GM19397 (cell line): ENCODE data around the gene MYO18A.
"Not testable (repeated sequence)": the region's sequence is repeated elsewhere in the genome, so short reads cannot be mapped to it uniquely, and the experiment has no call there.

Experiments used
- ATAC-seq: cut with Tn5 transposase; IDR thresholded peaks from one replicate; pipeline ENCODE4 v1.9.1; 2021; ENCODE audit warnings: mild to moderate bottlenecking, moderate library complexity; ENCODE audit not compliant: unreplicated experiment

Gene MYO18A, protein sequence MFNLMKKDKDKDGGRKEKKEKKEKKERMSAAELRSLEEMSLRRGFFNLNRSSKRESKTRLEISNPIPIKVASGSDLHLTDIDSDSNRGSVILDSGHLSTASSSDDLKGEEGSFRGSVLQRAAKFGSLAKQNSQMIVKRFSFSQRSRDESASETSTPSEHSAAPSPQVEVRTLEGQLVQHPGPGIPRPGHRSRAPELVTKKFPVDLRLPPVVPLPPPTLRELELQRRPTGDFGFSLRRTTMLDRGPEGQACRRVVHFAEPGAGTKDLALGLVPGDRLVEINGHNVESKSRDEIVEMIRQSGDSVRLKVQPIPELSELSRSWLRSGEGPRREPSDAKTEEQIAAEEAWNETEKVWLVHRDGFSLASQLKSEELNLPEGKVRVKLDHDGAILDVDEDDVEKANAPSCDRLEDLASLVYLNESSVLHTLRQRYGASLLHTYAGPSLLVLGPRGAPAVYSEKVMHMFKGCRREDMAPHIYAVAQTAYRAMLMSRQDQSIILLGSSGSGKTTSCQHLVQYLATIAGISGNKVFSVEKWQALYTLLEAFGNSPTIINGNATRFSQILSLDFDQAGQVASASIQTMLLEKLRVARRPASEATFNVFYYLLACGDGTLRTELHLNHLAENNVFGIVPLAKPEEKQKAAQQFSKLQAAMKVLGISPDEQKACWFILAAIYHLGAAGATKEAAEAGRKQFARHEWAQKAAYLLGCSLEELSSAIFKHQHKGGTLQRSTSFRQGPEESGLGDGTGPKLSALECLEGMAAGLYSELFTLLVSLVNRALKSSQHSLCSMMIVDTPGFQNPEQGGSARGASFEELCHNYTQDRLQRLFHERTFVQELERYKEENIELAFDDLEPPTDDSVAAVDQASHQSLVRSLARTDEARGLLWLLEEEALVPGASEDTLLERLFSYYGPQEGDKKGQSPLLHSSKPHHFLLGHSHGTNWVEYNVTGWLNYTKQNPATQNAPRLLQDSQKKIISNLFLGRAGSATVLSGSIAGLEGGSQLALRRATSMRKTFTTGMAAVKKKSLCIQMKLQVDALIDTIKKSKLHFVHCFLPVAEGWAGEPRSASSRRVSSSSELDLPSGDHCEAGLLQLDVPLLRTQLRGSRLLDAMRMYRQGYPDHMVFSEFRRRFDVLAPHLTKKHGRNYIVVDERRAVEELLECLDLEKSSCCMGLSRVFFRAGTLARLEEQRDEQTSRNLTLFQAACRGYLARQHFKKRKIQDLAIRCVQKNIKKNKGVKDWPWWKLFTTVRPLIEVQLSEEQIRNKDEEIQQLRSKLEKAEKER (N-terminal part only)

DNA sequence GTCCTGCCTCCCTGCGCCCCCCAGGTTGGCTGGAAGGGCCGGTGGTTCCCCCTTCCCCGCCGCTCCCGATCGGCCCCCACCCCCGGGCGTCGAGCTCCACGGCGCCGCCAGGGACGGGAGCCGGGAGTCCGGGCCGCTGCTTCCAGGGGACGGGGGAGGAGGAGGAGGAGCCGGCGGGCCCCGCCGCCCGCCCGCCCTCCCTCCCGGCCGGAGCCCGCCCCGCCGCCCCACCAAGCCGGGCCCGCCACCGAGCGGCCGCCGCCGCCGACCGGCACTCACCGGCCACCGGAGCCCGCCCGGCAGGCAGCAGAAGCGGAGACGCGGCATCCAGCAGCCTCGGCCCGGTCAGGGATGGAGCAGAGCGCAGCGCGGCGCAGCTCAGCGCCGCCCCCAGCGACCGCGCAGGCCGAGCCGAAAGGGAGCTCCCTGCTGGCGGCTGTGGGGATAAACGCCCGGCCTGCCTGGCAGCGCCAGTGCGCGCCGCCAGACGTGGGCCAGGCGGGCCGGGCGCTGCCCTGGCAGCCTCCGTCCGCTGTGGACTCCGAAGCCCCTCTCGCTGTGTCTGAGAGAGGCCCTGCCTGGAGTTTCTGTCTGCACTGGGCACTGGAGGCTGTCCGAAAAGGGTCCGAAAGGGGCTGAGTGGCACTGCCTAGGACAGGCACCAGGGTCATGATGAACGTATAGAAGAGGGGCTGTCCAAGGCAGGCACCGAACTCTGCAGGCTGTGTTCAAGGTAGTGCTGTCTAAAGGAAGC is at the start of gene MYO18A:
Gene MYO18A (minus strand): TSS at position 365 of the 754 bp plus-strand sequence. CDS start 13,458 bp downstream, outside the sequence.
- peak; percentile 83 for ATAC-seq

DNA sequence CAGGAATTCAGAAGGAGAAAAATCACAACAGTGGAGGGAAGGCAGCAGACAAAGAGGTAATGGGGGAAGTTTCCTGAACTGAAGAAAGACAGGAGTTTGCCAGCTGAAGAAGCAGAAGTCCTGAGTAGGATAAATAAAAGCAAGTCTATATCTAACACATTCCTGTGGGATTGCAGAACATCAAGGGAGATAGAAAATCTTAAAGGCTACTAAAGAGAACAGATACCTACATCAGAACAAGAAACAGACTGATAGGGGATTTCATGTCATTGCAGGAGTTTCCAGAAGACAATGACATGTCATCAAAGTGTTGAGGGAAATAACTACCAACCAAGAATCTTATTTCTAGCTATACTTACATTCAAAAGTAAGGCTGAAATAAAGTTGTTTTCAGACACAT is 45.2 kb upstream of the MYO18A start:
- no peak for ATAC-seq

GRCh38 chr17:29221338-29221737 is 41.1 kb upstream of the MYO18A start:
- ATAC-seq = not testable (repeated sequence)

GRCh38 chr17:29219378-29220047 is 39.3 kb upstream of the MYO18A start:
- no peak for ATAC-seq

GRCh38 chr17:29216856-29217255 is 36.7 kb upstream of the MYO18A start:
- no peak for ATAC-seq

DNA sequence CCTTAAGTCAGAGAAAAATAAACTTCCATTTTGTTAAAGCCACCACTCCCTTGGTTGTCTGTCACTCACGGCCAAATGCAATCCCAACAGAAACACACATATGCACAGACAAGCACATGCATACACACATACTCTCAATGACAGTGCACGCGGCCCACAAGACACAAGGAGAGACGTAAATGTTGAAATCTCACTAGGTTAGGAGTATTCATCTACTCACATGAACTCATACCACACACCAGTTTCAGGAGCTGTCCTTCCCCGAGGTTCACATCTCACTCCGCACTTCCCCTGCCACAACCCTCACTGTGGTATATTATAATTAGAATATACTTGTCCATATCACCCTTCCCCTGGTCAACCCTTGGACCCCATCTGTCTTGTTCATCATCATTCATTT is 36.0 kb upstream of the MYO18A start:
- no peak for ATAC-seq

GRCh38 chr17:29215717-29216116 is 35.5 kb upstream of the MYO18A start:
- ATAC-seq = no peak

DNA sequence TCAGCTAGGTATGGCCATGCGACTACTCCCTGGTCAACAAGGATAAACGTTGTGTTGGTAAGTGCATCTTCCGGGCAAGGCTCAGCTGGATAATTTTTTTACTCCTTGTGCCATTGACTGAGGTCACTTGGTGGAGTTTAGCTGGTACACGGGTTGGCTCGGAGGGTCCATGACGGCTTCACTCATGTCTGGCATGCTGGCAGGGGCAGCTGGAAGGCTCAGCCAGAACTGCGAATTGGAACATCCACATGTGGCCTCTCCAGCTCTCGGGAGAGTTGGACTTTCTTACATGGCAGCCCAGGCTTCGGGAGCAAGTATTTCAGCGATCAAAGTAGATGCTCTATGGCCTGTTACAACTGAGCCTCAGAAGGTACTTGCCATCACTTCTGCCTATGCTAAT is 35.0 kb upstream of the MYO18A start:
- ATAC-seq = no peak

DNA sequence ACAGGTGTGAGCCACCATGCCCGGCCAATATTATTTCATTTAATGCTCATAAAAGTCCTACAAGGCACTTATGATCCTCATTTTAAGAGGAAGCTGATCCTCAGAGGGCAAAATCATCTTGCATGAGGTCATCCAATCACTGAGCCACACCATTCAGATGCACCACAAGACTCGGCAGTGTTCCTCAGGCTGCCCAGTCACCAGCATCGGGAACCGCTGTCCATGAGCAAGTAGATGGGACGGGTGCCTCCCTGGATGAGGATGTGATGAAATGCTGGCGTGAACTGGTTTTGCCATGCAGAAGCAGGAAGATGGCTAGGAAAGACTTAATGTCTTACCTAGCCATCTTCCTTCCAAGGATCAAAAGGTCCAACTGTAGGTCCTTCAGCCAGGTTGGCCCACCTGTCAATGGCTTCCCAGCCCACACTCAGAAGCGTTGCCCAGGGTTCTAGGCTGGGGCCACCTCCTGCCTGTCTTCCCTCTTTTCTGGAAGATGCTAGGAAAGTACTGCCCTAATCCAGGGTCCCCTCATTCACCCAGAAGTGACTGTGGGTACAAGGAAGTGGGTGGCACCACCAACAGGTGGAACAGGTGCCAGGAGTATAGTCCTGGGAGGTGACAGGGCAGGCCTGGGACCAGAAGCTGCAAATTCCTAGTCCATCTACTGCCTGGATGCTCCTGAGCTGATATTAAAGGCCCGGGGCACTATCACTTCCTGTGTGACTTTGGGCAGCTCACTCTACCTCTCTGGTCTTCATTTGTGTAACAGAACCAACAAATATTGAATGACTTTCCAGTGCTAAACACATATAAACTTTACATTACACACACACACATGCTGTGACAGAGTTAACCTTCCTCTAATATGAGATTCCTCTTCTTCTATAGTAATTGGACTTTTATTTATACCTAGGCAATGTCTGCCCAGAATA is 34.3 kb upstream of the MYO18A start:
- ATAC-seq = no peak

GRCh38 chr17:29212681-29213121 is 32.5 kb upstream of the MYO18A start:
- ATAC-seq = no peak

DNA sequence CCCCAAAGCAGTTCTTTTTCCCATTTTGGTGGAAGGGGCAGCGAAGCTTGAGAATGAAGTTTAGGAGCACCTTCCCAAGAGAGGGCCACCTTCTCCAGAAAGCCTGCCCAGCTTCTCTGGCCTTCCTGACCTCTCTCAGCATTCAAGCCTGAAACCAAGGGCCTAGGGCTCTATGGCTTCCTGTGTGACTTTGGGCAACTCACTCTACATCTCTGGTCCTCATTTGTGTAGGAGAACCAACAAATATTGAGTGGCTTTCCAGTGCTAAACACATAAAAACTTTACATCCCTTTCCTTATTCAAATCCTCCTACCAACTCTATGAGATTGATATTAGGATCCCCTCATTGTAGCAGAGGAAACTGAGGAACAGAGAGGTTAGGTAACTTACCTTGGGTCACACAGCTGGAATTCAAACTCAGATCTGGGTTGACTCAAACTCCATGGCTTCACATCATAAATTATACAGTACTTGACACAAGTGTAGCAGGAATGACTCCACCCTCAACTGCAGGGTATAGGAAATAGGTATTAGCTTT is 32.0 kb upstream of the MYO18A start:
- no peak for ATAC-seq

DNA sequence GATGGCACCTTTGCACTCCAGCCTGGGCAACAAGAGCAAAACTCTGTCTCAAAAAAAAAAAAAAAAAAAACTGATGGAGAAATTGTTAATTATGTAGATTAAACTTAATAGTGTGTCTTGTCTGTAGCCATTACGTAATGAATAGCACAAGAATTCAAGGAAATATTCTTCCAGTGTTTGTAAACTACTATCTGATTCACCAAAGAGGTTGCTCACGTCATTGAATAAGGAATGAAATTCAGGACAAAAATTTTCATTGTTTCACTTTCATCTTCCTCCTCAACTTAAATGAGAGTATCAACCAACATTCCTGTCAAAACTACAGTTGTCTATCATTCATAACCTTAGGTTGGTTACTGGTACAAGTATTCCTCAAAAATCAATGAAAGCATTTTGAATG is 30.7 kb upstream of the MYO18A start:
- no peak for ATAC-seq

- ATAC-seq = no peak
These were observed 28.9 kb upstream of the MYO18A start for GRCh38 chr17:29209073-29209472.

GRCh38 chr17:29207975-29208374 is 27.8 kb upstream of the MYO18A start:
- ATAC-seq = no peak

DNA sequence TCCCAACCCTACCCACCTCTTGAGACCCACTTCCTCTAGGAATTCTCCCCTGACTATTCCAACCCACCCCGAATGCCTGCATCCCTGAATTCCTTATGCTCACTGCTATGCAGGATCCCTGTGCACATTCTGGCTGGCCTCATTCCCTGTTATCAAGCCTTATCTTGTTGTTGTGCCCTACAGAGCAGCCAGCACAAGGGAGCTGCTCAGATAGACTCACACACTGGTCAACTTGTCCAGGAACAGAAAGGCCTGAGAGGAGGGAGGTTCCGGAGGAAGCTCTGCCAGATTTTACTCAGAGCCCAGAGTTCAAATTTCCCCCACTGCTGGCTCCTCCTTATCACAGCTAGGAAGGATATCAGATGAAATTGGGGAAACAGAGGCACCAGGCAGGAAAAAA is 24.8 kb upstream of the MYO18A start:
- ATAC-seq = no peak

- not testable (repeated sequence) for ATAC-seq
These were observed 24.0 kb upstream of the MYO18A start for GRCh38 chr17:29204068-29204804.

DNA sequence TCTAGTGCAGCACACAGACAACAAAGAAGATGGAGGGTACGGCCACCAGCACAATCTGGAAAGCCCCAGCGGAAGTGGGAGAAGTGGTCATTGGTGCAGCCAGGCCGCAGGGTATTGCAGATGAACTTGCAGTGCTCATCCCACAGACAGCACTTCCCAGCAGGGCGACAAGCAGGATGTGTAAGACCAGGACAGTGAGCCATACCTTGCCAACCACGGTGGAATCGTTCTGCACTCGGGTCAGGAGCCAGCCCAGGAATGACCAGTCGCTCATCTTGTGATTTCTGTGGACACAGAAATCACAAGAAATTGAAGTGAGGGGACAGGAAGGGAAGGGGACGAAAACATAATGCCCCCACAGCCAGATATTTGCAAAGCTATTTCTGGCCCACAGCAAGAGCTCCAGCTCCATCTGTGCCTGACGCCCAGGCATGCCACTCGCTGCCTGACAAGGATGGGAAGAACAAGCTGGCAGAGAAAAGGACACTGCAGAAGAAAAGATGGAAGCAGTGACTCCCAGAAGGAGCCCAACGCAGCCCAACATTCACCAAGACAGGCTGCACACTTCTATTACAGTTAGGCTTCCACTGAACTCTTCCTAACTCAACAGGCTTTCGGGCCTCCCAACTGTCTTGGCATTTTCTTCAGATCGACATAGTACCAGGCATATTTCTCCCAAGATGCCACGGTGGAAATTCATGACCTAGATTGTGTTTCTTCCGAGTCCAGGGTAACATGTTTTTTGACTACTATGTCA is 17.5 kb upstream of the MYO18A start:
- ATAC-seq = no peak
